HepG2 (cell line): ENCODE data around the gene NUCB1. TPM values are rescaled to one million over a fixed set of nuclear protein-coding genes. Genes with fewer than 3 reads are reported as not detected.

Source experiments
- ATAC-seq: fragments of 200-7000 bp; cut with Tn5 transposase; 3 replicates; pipeline ENCODE4 v1.9.1; 2020; ENCODE audit warnings: mild to moderate bottlenecking, moderate library complexity
- BruUV-seq: library from RNA; stranded (reverse); fragments of 400-500 nt; replicated peaks from 2 replicates; lab custom pipeline; 2021; lab: Mats Ljungman, UMichigan
- CTCF ChIA-PET: fragments of 300-600 bp; formaldehyde crosslinking; extraction: SDS; loops from one replicate; lab custom pipeline; 2021; ENCODE audit warnings: low total read pairs, inconsistent platforms, low intra/inter-chr PET ratio; lab: Yijun Ruan, JAX
- POLR2A ChIA-PET: fragments of 350-600 bp; sonication (Branson Sonifier 250); formaldehyde crosslinking; loops from one replicate; lab custom pipeline; 2020; ENCODE audit warnings: antibody characterized with exemption, inconsistent platforms; lab: Yijun Ruan, JAX
- DNase-seq: peaks from one replicate; pipeline ENCODE4 v3.0.0-alpha.2; 2015; ENCODE audit warnings: low spot score
- FAIRE-seq: peaks from 3 replicates; lab custom pipeline; 2011; peaks lifted over from hg19 to GRCh38; lab: Jason Lieb, UNC
- H2AFZ ChIP-seq: one replicate; pipeline ENCODE4 v1.6.1; 2011; ENCODE audit warnings: low read length, inconsistent platforms
- H3K27ac ChIP-seq: fragments of 300-600 bp; 3 replicates; pipeline ENCODE4 v1.8.0; 2011; ENCODE audit warnings: mixed run types, mild to moderate bottlenecking, mixed read lengths, low read length, inconsistent platforms; ENCODE audit not compliant: insufficient read depth; ENCODE audit errors: extremely low read length
- H3K27me3 ChIP-seq, 2 experiments: fragments of 200-600 bp in 1 of 2; 2 replicates in 1 of 2; 3 replicates in 1 of 2; pipeline versions ENCODE4 v1.6.0 to v1.8.0; 2011; ENCODE audit warnings: low read length in 2 of 2, mild to moderate bottlenecking in 2 of 2, moderate library complexity in 2 of 2, inconsistent platforms in 1 of 2; ENCODE audit not compliant: insufficient read depth in 2 of 2, control insufficient read depth in 1 of 2
- H3K36me3 ChIP-seq, 2 experiments: fragments of 200-600 bp in 1 of 2; replicated peaks in 1 of 2; 2 replicates in 1 of 2; 3 replicates in 1 of 2; pipeline versions ENCODE4 v1.5.1 to v1.8.0; 2011; ENCODE audit warnings: low read length in 2 of 2, inconsistent platforms in 1 of 2; ENCODE audit not compliant: insufficient read depth in 2 of 2, control insufficient read depth in 1 of 2
- H3K4me1 ChIP-seq: 2 replicates; pipeline ENCODE4 v1.5.1; 2012; ENCODE audit warnings: low read length, inconsistent platforms; ENCODE audit not compliant: insufficient read depth
- H3K4me2 ChIP-seq: 2 replicates; pipeline ENCODE4 v1.6.0; 2011; ENCODE audit warnings: low read depth, low read length, inconsistent platforms
- H3K4me3 ChIP-seq, 3 experiments: fragments of 200-600 bp in 1 of 3; sonication (generic), shearing (Covaris generic) in 1 of 3; replicated peaks in 1 of 3; 2 replicates each; pipeline ENCODE4 v1.5.1; 2011 to 2016; ENCODE audit warnings: low read length in 3 of 3, inconsistent platforms in 2 of 3, low read depth in 2 of 3, mild to moderate bottlenecking in 2 of 3, control low read depth in 1 of 3, mixed read lengths in 1 of 3; ENCODE audit not compliant: insufficient read depth in 1 of 3
- H3K79me2 ChIP-seq: one replicate; pipeline ENCODE4 v1.6.1; 2011; ENCODE audit warnings: low read length, inconsistent platforms; ENCODE audit not compliant: insufficient read depth
- H3K9ac ChIP-seq: 2 replicates; pipeline ENCODE4 v1.6.0; 2011; ENCODE audit warnings: mild to moderate bottlenecking, low read depth, low read length, inconsistent platforms; ENCODE audit not compliant: insufficient read depth
- H3K9me3 ChIP-seq: 2 replicates; pipeline ENCODE4 v1.5.1; 2012; ENCODE audit warnings: mild to moderate bottlenecking, low read length
- H4K20me1 ChIP-seq: 2 replicates; pipeline ENCODE4 v1.6.0; 2011; ENCODE audit warnings: inconsistent platforms, mild to moderate bottlenecking, low read length, moderate library complexity; ENCODE audit not compliant: insufficient read depth
- DNMT3B ChIP-seq: conservative IDR thresholded peaks from 2 replicates; pipeline ENCODE4 v1.6.1; 2016; ENCODE audit warnings: missing biosample characterization, control low read depth
- NFYC ChIP-seq: IDR thresholded peaks from 2 replicates; pipeline ENCODE4 v1.6.1; 2016; ENCODE audit warnings: missing genetic modification reagents, missing compliant biosample characterization
- PCBP2 ChIP-seq: fragments of 200-400 bp; formaldehyde crosslinking; optimal IDR thresholded peaks from 2 replicates; pipeline ENCODE3; 2018; ENCODE audit warnings: low read length, low read depth; ENCODE audit not compliant: poor library complexity, severe bottlenecking
- TSC22D2 ChIP-seq: sonication (generic); formaldehyde crosslinking; IDR thresholded peaks from 2 replicates; pipeline ENCODE4 v1.5.1; 2020; ENCODE audit warnings: missing genetic modification reagents, mild to moderate bottlenecking, borderline replicate concordance
- ZBTB7B ChIP-seq: sonication (generic); formaldehyde crosslinking; IDR thresholded peaks from 2 replicates; pipeline ENCODE4 v1.4.0; 2020; ENCODE audit warnings: missing genetic modification reagents
- ZEB1 ChIP-seq: IDR thresholded peaks from 2 replicates; pipeline ENCODE4 v1.6.1; 2012; ENCODE audit warnings: mild to moderate bottlenecking, low read depth, inconsistent platforms; ENCODE audit not compliant: insufficient replicate concordance
- ZNF546 ChIP-seq: sonication (generic); formaldehyde crosslinking; conservative IDR thresholded peaks from 2 replicates; pipeline ENCODE4 v1.8.1; 2023; ENCODE audit warnings: mild to moderate bottlenecking, missing genetic modification reagents
- ZNF589 ChIP-seq: sonication (generic); formaldehyde crosslinking; conservative IDR thresholded peaks from 2 replicates; pipeline ENCODE4 v1.8.0; 2022; ENCODE audit warnings: mild to moderate bottlenecking, moderate library complexity, missing genetic modification reagents
- WGBS: methylation state at CpG from one replicate; pipeline ENCODE4 v1.1.6; 2017; ENCODE audit warnings: low lambda C conversion rate; 5-methylcytosine and 5-hydroxymethylcytosine counted together
- in situ Hi-C: cut with HindIII; loops from 2 replicates; pipeline ENCODE4 v1.10.0; 2017; ENCODE audit warnings: low pct_unique_long_range_greater_than_20kb; ENCODE audit not compliant: extremely low pct_ligation_motif_present
- intact Hi-C: fragments of 100-400 bp; cut with micrococcal nuclease; formaldehyde crosslinking; loops from one replicate; pipeline ENCODE4 v1.10.0; 2022; ENCODE audit not compliant: unreplicated experiment
- polyA plus RNA-seq, 8 experiments: library from polyadenylated mRNA; depleted of rRNA in 3 of 8; stranded (reverse) in 7 of 8; unstranded in 1 of 8; fragments of >200 nt; fragmentation: Illumina TruSeq in 4 of 8; extraction: Trizol in 4 of 8; gene quantifications; 2 replicates each; pipeline versions ENCODE4 v1.2.1 to v1.2.3, GENCODE V29; 2011 to 2016; ENCODE audit warnings: low read depth in 4 of 8, missing spikeins in 1 of 8, mixed read lengths in 1 of 8; ENCODE audit not compliant: insufficient read depth in 1 of 8
- total RNA-seq, 5 experiments: library from RNA; depleted of rRNA; stranded (reverse); fragments of >200 nt; fragmentation: Illumina TruSeq; extraction: Trizol; gene quantifications; 2 replicates each; pipeline ENCODE4 v1.2.3, GENCODE V29; 2016; ENCODE audit warnings: low read depth in 1 of 5
- TF ChIP-seq, protein P1 (sequence below): IDR thresholded peaks from 2 replicates; pipeline ENCODE4 v1.6.1; 2016
- TF ChIP-seq, protein P2 (sequence below): sonication (generic); formaldehyde crosslinking; IDR thresholded peaks from 2 replicates; pipeline ENCODE4 v1.9.0; 2021; ENCODE audit warnings: mild to moderate bottlenecking, missing genetic modification reagents
- TF ChIP-seq, protein P3 (sequence below): sonication (generic); formaldehyde crosslinking; IDR thresholded peaks from 2 replicates; pipeline ENCODE4 v1.4.0; 2020; ENCODE audit warnings: mild to moderate bottlenecking, missing genetic modification reagents, borderline replicate concordance

Gene NUCB1
- total and polyA plus RNA-seq, 2 of the 13 experiments (the other 11 are each of a cell fraction or from before 2014, with no cell fraction given) = 82.3 to 106 TPM

DNA sequence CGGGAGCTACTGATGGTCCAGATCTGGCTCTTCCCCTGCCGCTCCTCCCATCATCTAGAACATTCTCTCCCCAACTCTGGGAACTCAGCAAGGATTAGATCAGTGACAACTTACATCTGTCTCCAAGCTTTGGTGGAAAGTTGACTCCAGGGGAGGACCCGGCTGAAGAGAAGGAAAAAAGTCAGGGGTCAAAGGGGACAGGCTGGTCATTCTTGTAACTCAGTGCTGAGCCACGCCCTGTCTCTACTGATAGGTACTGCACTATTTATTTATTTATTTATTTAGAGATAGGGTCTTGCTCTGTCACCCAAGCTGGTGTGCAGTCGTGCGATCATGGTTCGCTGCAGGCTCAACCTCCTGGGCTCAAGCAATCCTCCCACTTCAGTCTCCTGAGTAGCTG lies 46.0 kb upstream of the NUCB1 start:
- Histone ChIP-seq H2AFZ (no peak overlapping the region), H3K79me2 (no peaks in the 10 kb centered on the region), H4K20me1 (no peaks in the 10 kb centered on the region), H3K9ac (no peak overlapping the region), H3K27ac (no peak overlapping the region), H3K4me2 (no peak overlapping the region), H3K9me3 (no peaks in the 10 kb centered on the region), H3K4me1 (no peaks in the 10 kb centered on the region; the same call in 1 of the 2 replicates), H3K27me3 (no peaks in the 10 kb centered on the region; a peak in 1 of 5 replicates), H3K36me3 (no peaks in the 10 kb centered on the region), H3K4me3 (no peak overlapping the region)
- ChIA-PET POLR2A (interaction anchor here (0.7 kb wide), 1 partner anchor 22 kb away, joined by 4 read pairs; no protein-coding TSS in a partner anchor), CTCF (no interaction called here)
- ATAC-seq (no peak), DNase-seq (no peak), FAIRE-seq (no peak)
- in situ Hi-C loops = no loop called here
- BruUV-seq = no TSS peak
- intact Hi-C loops = no loop called here
- 95% methylated on average over 7 of the region's 7 CpGs for WGBS
- TF ChIP-seq ZNF589 (CRISPR knock-in tag) (no peak), PCBP2 (no peak), ZEB1 (no peak), ZNF546 (CRISPR knock-in tag) (no peak), TSC22D2 (CRISPR knock-in tag) (no peak), DNMT3B (CRISPR knock-in tag) (no peak), ZBTB7B (no peak), NFYC (CRISPR knock-in tag) (no peak)
- TF ChIP-seq, protein P1, sequence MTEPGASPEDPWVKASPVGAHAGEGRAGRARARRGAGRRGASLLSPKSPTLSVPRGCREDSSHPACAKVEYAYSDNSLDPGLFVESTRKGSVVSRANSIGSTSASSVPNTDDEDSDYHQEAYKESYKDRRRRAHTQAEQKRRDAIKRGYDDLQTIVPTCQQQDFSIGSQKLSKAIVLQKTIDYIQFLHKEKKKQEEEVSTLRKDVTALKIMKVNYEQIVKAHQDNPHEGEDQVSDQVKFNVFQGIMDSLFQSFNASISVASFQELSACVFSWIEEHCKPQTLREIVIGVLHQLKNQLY (CRISPR knock-in tag) = no peak
- TF ChIP-seq, protein P2, sequence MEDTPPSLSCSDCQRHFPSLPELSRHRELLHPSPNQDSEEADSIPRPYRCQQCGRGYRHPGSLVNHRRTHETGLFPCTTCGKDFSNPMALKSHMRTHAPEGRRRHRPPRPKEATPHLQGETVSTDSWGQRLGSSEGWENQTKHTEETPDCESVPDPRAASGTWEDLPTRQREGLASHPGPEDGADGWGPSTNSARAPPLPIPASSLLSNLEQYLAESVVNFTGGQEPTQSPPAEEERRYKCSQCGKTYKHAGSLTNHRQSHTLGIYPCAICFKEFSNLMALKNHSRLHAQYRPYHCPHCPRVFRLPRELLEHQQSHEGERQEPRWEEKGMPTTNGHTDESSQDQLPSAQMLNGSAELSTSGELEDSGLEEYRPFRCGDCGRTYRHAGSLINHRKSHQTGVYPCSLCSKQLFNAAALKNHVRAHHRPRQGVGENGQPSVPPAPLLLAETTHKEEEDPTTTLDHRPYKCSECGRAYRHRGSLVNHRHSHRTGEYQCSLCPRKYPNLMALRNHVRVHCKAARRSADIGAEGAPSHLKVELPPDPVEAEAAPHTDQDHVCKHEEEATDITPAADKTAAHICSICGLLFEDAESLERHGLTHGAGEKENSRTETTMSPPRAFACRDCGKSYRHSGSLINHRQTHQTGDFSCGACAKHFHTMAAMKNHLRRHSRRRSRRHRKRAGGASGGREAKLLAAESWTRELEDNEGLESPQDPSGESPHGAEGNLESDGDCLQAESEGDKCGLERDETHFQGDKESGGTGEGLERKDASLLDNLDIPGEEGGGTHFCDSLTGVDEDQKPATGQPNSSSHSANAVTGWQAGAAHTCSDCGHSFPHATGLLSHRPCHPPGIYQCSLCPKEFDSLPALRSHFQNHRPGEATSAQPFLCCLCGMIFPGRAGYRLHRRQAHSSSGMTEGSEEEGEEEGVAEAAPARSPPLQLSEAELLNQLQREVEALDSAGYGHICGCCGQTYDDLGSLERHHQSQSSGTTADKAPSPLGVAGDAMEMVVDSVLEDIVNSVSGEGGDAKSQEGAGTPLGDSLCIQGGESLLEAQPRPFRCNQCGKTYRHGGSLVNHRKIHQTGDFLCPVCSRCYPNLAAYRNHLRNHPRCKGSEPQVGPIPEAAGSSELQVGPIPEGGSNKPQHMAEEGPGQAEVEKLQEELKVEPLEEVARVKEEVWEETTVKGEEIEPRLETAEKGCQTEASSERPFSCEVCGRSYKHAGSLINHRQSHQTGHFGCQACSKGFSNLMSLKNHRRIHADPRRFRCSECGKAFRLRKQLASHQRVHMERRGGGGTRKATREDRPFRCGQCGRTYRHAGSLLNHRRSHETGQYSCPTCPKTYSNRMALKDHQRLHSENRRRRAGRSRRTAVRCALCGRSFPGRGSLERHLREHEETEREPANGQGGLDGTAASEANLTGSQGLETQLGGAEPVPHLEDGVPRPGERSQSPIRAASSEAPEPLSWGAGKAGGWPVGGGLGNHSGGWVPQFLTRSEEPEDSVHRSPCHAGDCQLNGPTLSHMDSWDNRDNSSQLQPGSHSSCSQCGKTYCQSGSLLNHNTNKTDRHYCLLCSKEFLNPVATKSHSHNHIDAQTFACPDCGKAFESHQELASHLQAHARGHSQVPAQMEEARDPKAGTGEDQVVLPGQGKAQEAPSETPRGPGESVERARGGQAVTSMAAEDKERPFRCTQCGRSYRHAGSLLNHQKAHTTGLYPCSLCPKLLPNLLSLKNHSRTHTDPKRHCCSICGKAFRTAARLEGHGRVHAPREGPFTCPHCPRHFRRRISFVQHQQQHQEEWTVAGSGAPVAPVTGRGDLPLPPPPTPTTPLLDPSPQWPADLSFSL (CRISPR knock-in tag) = no peak
- TF ChIP-seq, protein P3, sequence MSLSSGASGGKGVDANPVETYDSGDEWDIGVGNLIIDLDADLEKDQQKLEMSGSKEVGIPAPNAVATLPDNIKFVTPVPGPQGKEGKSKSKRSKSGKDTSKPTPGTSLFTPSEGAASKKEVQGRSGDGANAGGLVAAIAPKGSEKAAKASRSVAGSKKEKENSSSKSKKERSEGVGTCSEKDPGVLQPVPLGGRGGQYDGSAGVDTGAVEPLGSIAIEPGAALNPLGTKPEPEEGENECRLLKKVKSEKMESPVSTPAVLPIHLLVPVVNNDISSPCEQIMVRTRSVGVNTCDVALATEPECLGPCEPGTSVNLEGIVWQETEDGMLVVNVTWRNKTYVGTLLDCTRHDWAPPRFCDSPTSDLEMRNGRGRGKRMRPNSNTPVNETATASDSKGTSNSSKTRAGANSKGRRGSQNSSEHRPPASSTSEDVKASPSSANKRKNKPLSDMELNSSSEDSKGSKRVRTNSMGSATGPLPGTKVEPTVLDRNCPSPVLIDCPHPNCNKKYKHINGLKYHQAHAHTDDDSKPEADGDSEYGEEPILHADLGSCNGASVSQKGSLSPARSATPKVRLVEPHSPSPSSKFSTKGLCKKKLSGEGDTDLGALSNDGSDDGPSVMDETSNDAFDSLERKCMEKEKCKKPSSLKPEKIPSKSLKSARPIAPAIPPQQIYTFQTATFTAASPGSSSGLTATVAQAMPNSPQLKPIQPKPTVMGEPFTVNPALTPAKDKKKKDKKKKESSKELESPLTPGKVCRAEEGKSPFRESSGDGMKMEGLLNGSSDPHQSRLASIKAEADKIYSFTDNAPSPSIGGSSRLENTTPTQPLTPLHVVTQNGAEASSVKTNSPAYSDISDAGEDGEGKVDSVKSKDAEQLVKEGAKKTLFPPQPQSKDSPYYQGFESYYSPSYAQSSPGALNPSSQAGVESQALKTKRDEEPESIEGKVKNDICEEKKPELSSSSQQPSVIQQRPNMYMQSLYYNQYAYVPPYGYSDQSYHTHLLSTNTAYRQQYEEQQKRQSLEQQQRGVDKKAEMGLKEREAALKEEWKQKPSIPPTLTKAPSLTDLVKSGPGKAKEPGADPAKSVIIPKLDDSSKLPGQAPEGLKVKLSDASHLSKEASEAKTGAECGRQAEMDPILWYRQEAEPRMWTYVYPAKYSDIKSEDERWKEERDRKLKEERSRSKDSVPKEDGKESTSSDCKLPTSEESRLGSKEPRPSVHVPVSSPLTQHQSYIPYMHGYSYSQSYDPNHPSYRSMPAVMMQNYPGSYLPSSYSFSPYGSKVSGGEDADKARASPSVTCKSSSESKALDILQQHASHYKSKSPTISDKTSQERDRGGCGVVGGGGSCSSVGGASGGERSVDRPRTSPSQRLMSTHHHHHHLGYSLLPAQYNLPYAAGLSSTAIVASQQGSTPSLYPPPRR (CRISPR knock-in tag) = no peak
